CD4-positive, alpha-beta T cell (primary cell): ENCODE measurements around the gene ABCG1. TPM values are rescaled to one million over a fixed set of nuclear protein-coding genes. Genes with fewer than 3 reads are reported as not detected.

Experiments used
- ATAC-seq: fragments of 200-7000 bp; cut with Tn5 transposase; one replicate; pipeline ENCODE4 v1.10.0; 2022; ENCODE audit warnings: mild to moderate bottlenecking; ENCODE audit not compliant: poor library complexity
- CTCF ChIA-PET: fragments of 350-600 bp; sonication (Branson Sonifier 250); formaldehyde crosslinking; loops from one replicate; lab custom pipeline; 2021; ENCODE audit warnings: antibody characterized with exemption, inconsistent platforms; lab: Charles Lee
- POLR2A ChIA-PET: fragments of 350-600 bp; sonication (Branson Sonifier 250); formaldehyde crosslinking; loops from one replicate; lab custom pipeline; 2021; ENCODE audit warnings: antibody characterized with exemption, inconsistent platforms; lab: Charles Lee
- DNase-seq, 14 experiments: peaks; one replicate each; pipeline ENCODE4 v3.0.0-alpha.2; 2013 to 2020; ENCODE audit warnings: mixed read lengths in 2 of 14
- H3K27ac ChIP-seq, 2 donors: one replicate each; pipeline versions ENCODE4 v1.5.1 to v1.7.0; 2013; ENCODE audit warnings: low read length in 2 of 2, low read depth in 1 of 2, mild to moderate bottlenecking in 1 of 2
- H3K27me3 ChIP-seq, 2 experiments: 1 replicate in 1 of 2; 2 replicates in 1 of 2; pipeline versions ENCODE4 v1.6.1 to v1.7.0; 2013; ENCODE audit warnings: low read length in 2 of 2, control low read depth in 1 of 2, mild to moderate bottlenecking in 1 of 2, moderate library complexity in 1 of 2; ENCODE audit not compliant: insufficient read depth in 2 of 2, control insufficient read depth in 1 of 2
- H3K36me3 ChIP-seq: one replicate; pipeline ENCODE4 v1.6.1; 2013; ENCODE audit warnings: low read length, control low read depth; ENCODE audit not compliant: insufficient read depth
- H3K4me1 ChIP-seq: one replicate; pipeline ENCODE4 v1.6.1; 2013; ENCODE audit warnings: low read length, control low read depth; ENCODE audit not compliant: insufficient read depth
- H3K4me3 ChIP-seq: one replicate; pipeline ENCODE4 v1.5.1; 2013; ENCODE audit warnings: mild to moderate bottlenecking, low read length, moderate library complexity
- H3K9me3 ChIP-seq, 2 experiments: 1 replicate in 1 of 2; 2 replicates in 1 of 2; pipeline versions ENCODE4 v1.6.1 to v1.7.0; 2013; ENCODE audit warnings: low read length in 2 of 2, mild to moderate bottlenecking in 2 of 2, control low read depth in 1 of 2, moderate library complexity in 1 of 2; ENCODE audit not compliant: control insufficient read depth in 1 of 2, insufficient read depth in 1 of 2
- H3K27ac Mint-ChIP-seq: one replicate; pipeline ENCODE4 v1.8.0; 2020; ENCODE audit warnings: mixed read lengths
- H3K27me3 Mint-ChIP-seq: one replicate; pipeline ENCODE4 v1.8.0; 2021; ENCODE audit warnings: mixed read lengths
- H3K36me3 Mint-ChIP-seq: one replicate; pipeline ENCODE4 v1.8.0; 2021; ENCODE audit warnings: low read depth, mixed read lengths
- H3K4me1 Mint-ChIP-seq: one replicate; pipeline ENCODE4 v1.8.0; 2021; ENCODE audit warnings: low read depth, mixed read lengths
- H3K4me3 Mint-ChIP-seq: one replicate; pipeline ENCODE4 v1.8.0; 2020; ENCODE audit warnings: mild to moderate bottlenecking, mixed read lengths
- H3K9me3 Mint-ChIP-seq: one replicate; pipeline ENCODE4 v1.8.0; 2020; ENCODE audit warnings: mixed read lengths
- CTCF ChIP-seq: fragments of 200-600 bp; IDR thresholded peaks from one replicate; pipeline ENCODE4 v1.8.0; 2022; ENCODE audit warnings: antibody characterized with exemption, mild to moderate bottlenecking
- intact Hi-C, 2 experiments: fragments of 100-400 bp; cut with DNase I in 1 of 2; cut with micrococcal nuclease in 1 of 2; formaldehyde crosslinking; loops; one replicate each; pipeline versions ENCODE4 v1.15.1 to v1.9.0; 2023 to 2025; cut with DNase I, micrococcal nuclease
- total RNA-seq, 174 experiments: library from RNA in 2 of 174; stranded (reverse) in 2 of 174; gene quantifications; one replicate each; pipeline ENCODE4 v1.2.3 and lab custom pipeline; 2021 to 2026

Gene ABCG1
- total RNA-seq, 2 experiments from 2014 or later, result 109 to 116 TPM

GRCh38 chr21:42234041-42234440, 15.1 kb downstream of the ABCG1 start:
- intact Hi-C loops, result loop anchor here (1.0 to 10.0 kb wide), 8 partner anchors 13 to 1551 kb away; partner anchors contain the start of gene RRP1 (in 1 of the 2)
- ChIA-PET POLR2A (interaction anchor here (0.6 to 2.7 kb wide), 7 partner anchors 10 to 73 kb away, joined by 3 to 26 read pairs (median 4); no protein-coding TSS in a partner anchor), CTCF (interaction anchor here (0.6 to 2.9 kb wide), 11 partner anchors 9 to 323 kb away, joined by 3 to 27 read pairs (median 4); partner anchors contain the start of gene ABCG1)
- no peaks in the 10 kb centered on the region for H3K9me3 ChIP-seq
- peak overlapping the region; percentile 90 for H3K27ac Mint-ChIP-seq
- no peaks in the 10 kb centered on the region for H3K27me3 Mint-ChIP-seq
- H3K4me1 ChIP-seq, result peaks cover 91% of the 10 kb centered on the region
- no peak for TF ChIP-seq CTCF
- H3K36me3 ChIP-seq, result no peaks in the 10 kb centered on the region
- peak overlapping the region; percentile 85 for H3K4me3 Mint-ChIP-seq
- no peak for ATAC-seq
- H3K36me3 Mint-ChIP-seq, result peaks cover 25% of the 10 kb centered on the region
- H3K4me1 Mint-ChIP-seq, result peaks cover 97% of the 10 kb centered on the region
- DNase-seq, result no peak
- H3K27me3 ChIP-seq, result no peaks in the 10 kb centered on the region
- no peaks in the 10 kb centered on the region for H3K9me3 Mint-ChIP-seq
- peak overlapping the region; percentile 94 for H3K27ac ChIP-seq
- H3K4me3 ChIP-seq, result peak overlapping the region; percentile 57

DNA sequence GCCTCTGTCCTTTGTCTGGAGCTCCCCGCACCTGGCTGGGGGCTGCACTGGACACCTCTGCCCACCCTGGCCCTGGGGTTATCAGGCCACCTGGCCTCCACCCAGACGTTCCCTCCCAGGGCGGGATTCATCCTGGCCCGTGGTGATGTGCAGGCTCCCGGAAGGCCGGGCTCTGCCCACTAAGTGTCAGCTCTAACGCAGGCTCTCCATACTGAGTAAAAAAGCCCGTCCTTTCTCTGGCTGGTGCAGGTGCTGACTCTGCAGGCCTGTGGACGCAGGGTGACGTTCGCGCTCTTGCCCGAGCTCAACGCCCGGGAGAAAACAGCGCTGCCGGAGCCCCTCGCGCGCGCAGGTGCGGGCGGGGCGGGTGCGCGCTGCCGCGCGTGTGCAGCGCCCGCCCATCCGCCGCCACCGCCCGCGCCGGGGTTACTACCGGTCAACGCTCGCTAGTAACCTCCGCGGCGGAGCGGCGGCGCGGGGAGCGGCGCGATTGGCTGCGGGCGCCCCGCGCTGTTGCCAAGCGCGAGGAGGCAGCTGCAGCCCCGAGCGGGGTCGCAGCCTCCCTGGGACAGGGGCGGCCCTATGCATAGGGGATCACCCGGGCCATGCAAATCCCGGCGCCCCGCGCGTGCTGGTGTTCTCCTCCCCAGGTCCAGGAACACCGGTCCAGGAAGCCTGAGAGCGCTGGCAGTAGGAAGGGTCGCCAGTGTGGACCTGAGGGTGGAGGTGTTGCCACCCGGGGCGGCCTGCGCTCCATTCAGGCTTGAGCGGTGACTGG, 15.7 kb downstream of the ABCG1 start:
- H3K27me3 ChIP-seq, result no peaks in the 10 kb centered on the region
- H3K36me3 ChIP-seq, result no peaks in the 10 kb centered on the region
- H3K4me3 Mint-ChIP-seq, result peak overlapping the region; percentile 85
- peak overlapping the region; percentile 94 for H3K27ac ChIP-seq
- H3K27ac Mint-ChIP-seq, result peak overlapping the region; percentile 90
- DNase-seq (peak; percentile 70 to 94 (median 80)), ATAC-seq (peak; percentile 64)
- intact Hi-C loops, result loop anchor here (1.0 to 10.0 kb wide), 10 partner anchors 14 to 1550 kb away; partner anchors contain the start of genes PRDM15 (in 1 of the 2) and RRP1 (in 1 of the 2)
- H3K36me3 Mint-ChIP-seq, result peaks cover 20% of the 10 kb centered on the region
- no peaks in the 10 kb centered on the region for H3K9me3 Mint-ChIP-seq
- peak overlapping the region; percentile 57 for H3K4me3 ChIP-seq
- peaks cover 93% of the 10 kb centered on the region for H3K4me1 Mint-ChIP-seq
- TF ChIP-seq CTCF, result no peak
- CTCF ChIA-PET, result interaction anchor here (0.8 to 2.9 kb wide), 10 partner anchors 9 to 89 kb away, joined by 3 to 27 read pairs (median 5); partner anchors contain the start of gene ABCG1
- no peaks in the 10 kb centered on the region for H3K9me3 ChIP-seq
- POLR2A ChIA-PET, result interaction anchor here (0.6 to 2.7 kb wide), 8 partner anchors 10 to 190 kb away, joined by 3 to 26 read pairs (median 4); no protein-coding TSS in a partner anchor
- H3K27me3 Mint-ChIP-seq, result no peaks in the 10 kb centered on the region
- peaks cover 91% of the 10 kb centered on the region for H3K4me1 ChIP-seq

DNA sequence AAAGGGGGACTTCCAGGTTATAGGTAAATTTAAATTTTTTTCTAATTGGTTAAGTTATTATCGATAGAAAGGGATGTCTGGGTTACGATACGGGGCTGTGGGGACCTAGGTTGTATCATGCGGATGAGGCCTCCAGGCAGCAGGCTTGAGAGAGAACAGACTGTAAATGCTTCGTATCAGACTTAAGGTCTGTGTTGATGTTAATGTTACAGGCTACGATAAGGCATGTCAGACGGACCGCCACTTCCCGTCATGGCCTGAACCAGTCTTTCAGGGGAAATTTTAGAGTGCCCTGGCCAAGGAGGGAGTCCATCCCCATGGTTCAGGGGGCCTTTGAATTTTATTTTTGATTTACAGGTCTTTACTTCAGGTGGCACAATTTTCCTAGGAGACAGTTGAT, 16.7 kb downstream of the ABCG1 start:
- Mint-ChIP-seq H3K36me3 (peaks cover 11% of the 10 kb centered on the region), H3K27me3 (no peaks in the 10 kb centered on the region), H3K27ac (peak overlapping the region; percentile 90), H3K9me3 (no peaks in the 10 kb centered on the region), H3K4me1 (peaks cover 92% of the 10 kb centered on the region), H3K4me3 (peak overlapping the region; percentile 67)
- Histone ChIP-seq H3K9me3 (no peaks in the 10 kb centered on the region), H3K27me3 (no peaks in the 10 kb centered on the region), H3K4me1 (peaks cover 94% of the 10 kb centered on the region), H3K36me3 (no peaks in the 10 kb centered on the region), H3K4me3 (no peak overlapping the region), H3K27ac (peak overlapping the region; percentile 80 to 94)
- POLR2A ChIA-PET, result no interaction called here
- TF ChIP-seq CTCF, result no peak
- peak in 2 of 14 experiments; percentile 32 to 37 for DNase-seq
- CTCF ChIA-PET, result interaction anchor here (2.9 to 4.1 kb wide), 2 partner anchors 16 to 24 kb away, joined by 27 to 30 read pairs; partner anchors contain the start of gene ABCG1
- no peak for ATAC-seq
- intact Hi-C loops, result loop anchor here (2.0 to 10.0 kb wide), 8 partner anchors 15 to 1549 kb away; partner anchors contain the start of genes PRDM15 (in 1 of the 2) and RRP1 (in 1 of the 2)
